PC-3 (cell line): ENCODE data around the gene ZFP14.

Experiments used
- CTCF ChIP-seq: fragments of 300-600 bp; sonication (generic); conservative IDR thresholded peaks from 2 replicates; pipeline ENCODE4 v1.5.1; 2017; ENCODE audit warnings: antibody characterized with exemption, low read depth, mild to moderate bottlenecking, low read length
- EZH2 ChIP-seq: fragments of 300-600 bp; sonication (generic); IDR thresholded peaks from one replicate; pipeline ENCODE4 v1.6.1; 2017; ENCODE audit warnings: antibody characterized with exemption, mild to moderate bottlenecking, low read length; ENCODE audit not compliant: unreplicated experiment
- EZH2phosphoT487 ChIP-seq: fragments of 300-600 bp; sonication (generic); IDR thresholded peaks from 2 replicates; pipeline ENCODE4 v1.6.1; 2018; ENCODE audit warnings: mild to moderate bottlenecking, antibody characterized with exemption, low read length, borderline replicate concordance

GRCh38 chr19:36330216-36330615, 48.8 kb downstream of the ZFP14 start:
- TF ChIP-seq EZH2 (no peak), EZH2phosphoT487 (no peak), CTCF (no peak)
